ENCODE data around the gene PRKAG2. TPM values are rescaled to one million over a fixed set of nuclear protein-coding genes. Genes with fewer than 3 reads are reported as not detected.
A peak's percentile ranks its signal among the peaks of the same experiment; 100 is the strongest.

PRKAG2 gene
- total RNA-seq, 4 donors from 2014 or later: 8.9 to 35.1 (median 13.6) TPM

DNA sequence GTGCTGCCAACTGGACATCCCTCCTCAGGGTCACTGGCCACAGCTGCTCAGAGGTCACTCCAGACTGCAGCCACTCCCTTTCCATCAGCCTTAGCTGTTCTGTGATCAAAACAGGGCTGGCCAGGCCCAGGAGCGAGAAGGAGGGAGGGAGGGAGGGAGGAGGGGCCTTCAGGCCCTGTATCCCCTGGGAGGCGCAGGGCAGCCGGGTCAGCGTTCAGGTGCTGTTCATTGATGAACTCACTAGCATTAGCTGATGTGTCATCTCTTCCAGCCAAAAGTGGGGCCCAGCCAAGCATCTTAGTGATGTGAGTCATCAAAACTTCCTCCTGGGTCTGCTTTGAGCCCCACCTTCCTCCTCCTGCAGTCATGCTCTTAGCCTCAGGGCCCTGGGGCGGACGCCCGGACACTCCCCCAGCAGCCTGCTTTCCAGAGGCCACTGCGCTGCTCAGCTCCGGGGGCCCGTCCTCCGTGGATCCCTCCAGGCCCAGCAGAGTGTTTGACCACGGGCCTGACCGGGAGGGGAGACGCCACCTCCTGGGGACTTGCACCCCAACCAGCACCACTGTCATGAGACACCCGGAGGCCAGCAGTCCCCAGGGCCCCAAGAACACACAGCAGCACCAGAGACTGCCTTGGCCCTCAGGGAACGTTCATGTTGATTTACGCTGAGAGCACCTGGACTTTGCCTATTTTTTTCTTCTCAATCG lies 149.2 kb downstream of the PRKAG2 start:
- no peaks in the 10 kb centered on the region for H3K36me3 ChIP-seq
- 21 to 46% methylated on average over 3 to 10 of the region's 18 CpGs for WGBS, 2 donors
- H3K27me3 ChIP-seq: peaks cover 0 to 45% (median 0%) of the 10 kb centered on the region in 4 donors
- H3K4me3 ChIP-seq: no peak overlapping the region
- H3K4me1 ChIP-seq: peaks cover 17 to 36% (median 22%) of the 10 kb centered on the region in 3 donors
- H3K9me3 ChIP-seq: no peaks in the 10 kb centered on the region
- peak; percentile 27 for DNase-seq
- intact Hi-C loops (cut with DNase I): no loop called here
- H3K27ac ChIP-seq: peak overlapping the region in 3 of 4 donors; percentile 34 to 50 (median 40)
- no peak for TF ChIP-seq POLR2A (IDR thresholded peaks at IDR 0.05)
- TF ChIP-seq, protein P1, sequence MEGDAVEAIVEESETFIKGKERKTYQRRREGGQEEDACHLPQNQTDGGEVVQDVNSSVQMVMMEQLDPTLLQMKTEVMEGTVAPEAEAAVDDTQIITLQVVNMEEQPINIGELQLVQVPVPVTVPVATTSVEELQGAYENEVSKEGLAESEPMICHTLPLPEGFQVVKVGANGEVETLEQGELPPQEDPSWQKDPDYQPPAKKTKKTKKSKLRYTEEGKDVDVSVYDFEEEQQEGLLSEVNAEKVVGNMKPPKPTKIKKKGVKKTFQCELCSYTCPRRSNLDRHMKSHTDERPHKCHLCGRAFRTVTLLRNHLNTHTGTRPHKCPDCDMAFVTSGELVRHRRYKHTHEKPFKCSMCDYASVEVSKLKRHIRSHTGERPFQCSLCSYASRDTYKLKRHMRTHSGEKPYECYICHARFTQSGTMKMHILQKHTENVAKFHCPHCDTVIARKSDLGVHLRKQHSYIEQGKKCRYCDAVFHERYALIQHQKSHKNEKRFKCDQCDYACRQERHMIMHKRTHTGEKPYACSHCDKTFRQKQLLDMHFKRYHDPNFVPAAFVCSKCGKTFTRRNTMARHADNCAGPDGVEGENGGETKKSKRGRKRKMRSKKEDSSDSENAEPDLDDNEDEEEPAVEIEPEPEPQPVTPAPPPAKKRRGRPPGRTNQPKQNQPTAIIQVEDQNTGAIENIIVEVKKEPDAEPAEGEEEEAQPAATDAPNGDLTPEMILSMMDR (IDR thresholded peaks at IDR 0.05): no peak

DNA sequence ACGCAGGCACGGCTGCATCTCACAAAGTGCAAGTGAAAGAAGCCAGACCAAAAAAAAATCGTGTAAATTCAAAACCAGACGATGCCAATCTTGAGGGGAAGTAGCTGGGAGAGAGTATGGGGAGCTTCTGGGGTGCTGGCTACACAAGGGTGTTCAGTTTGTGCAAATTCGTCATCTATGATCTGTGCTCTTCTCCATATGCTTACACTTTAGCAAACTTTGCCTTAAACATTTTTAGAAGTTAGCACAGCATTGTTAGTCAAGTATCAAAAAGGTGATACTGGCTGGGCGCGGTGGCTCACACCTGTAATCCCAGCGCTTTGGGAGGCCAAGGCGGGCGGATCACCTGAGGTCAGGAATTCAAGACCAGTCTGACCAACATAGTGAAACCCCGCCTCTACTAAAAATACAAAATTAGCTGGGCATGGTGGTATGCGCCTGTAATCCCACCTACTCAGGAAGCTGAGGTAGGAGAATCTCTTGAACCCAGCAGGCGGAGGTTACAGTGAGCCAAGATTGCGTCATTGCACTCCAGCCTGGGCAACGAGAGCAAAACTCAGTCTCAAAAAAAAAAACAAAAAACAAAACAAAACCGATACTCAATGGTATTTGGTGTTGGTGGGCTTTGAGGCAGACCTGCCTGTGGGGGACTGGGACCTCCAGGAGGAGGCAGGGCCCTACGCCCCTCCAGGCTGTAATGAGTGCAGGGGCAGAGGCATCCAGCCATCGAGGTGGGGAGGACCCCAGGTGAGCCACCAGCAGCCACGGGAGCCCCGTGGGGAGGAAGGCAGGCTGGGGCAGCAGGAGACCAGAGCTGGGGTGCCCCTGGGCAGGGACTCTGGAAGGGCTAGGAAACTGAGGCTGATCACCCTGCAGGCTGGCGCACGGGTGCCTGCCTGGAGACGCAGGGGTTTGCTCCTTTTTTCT lies 150.0 kb downstream of the PRKAG2 start:
- H3K9me3 ChIP-seq: no peaks in the 10 kb centered on the region
- peaks cover 17 to 32% (median 22%) of the 10 kb centered on the region in 3 donors for H3K4me1 ChIP-seq
- WGBS, 2 donors: 73 to 75% methylated on average over 18 to 22 of the region's 23 CpGs
- H3K36me3 ChIP-seq: no peaks in the 10 kb centered on the region
- intact Hi-C loops (cut with DNase I): no loop called here
- no peak overlapping the region for H3K4me3 ChIP-seq
- DNase-seq: no peak
- TF ChIP-seq POLR2A (IDR thresholded peaks at IDR 0.05): no peak
- TF ChIP-seq, protein P1 (IDR thresholded peaks at IDR 0.05): no peak
- H3K27ac ChIP-seq: peak overlapping the region in 3 of 4 donors; percentile 21 to 50 (median 40)
- H3K27me3 ChIP-seq: peaks cover 0 to 36% (median 0%) of the 10 kb centered on the region in 4 donors

DNA sequence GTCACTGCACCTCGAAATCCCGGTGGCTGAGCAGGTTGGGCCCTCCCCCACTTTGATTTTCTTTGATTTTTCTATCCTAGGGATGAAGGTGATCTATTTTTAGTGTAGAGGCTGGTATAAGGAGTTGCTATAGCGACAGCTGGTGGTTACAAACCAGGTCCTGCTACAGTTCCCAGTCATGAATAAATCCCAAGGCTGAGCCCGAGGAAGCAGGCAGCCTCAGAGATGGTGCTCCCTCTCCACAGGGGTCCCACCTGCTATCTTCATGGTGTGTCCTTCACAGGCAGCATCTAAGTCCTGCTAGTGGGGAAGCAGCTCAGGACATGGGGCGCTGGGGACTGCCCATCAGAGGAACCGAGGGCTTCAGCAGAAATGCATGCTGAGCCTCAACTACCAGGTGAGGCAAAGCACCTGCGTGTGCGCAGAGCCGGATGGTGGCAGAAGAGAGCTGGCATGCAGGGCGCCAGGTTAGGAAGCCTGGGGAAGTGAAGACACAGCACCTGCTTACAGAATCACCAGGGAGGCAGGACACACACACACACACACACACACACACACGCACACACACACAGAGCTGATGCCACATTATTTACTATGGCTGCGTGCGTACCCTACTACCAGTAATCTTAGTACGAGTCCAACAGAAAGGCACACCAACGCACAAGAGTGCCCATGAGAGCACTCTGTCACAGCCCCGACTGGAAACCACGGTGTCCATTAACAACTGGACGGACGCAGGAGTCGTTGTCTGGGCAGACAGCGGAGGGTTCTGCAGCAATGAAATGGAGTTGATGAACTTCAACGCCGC lies 150.9 kb downstream of the PRKAG2 start:
- intact Hi-C loops (cut with DNase I): no loop called here
- H3K9me3 ChIP-seq: no peaks in the 10 kb centered on the region
- no peak for DNase-seq
- TF ChIP-seq POLR2A (IDR thresholded peaks at IDR 0.05): no peak
- TF ChIP-seq, protein P1 (IDR thresholded peaks at IDR 0.05): no peak
- 80 to 91% methylated on average over 12 to 18 of the region's 23 CpGs for WGBS, 2 donors
- H3K27ac ChIP-seq: no peak overlapping the region
- H3K4me3 ChIP-seq: no peak overlapping the region
- H3K27me3 ChIP-seq: peaks cover 0 to 33% (median 0%) of the 10 kb centered on the region in 4 donors
- H3K4me1 ChIP-seq: peaks cover 17 to 25% (median 19%) of the 10 kb centered on the region in 3 donors
- no peaks in the 10 kb centered on the region for H3K36me3 ChIP-seq

DNA sequence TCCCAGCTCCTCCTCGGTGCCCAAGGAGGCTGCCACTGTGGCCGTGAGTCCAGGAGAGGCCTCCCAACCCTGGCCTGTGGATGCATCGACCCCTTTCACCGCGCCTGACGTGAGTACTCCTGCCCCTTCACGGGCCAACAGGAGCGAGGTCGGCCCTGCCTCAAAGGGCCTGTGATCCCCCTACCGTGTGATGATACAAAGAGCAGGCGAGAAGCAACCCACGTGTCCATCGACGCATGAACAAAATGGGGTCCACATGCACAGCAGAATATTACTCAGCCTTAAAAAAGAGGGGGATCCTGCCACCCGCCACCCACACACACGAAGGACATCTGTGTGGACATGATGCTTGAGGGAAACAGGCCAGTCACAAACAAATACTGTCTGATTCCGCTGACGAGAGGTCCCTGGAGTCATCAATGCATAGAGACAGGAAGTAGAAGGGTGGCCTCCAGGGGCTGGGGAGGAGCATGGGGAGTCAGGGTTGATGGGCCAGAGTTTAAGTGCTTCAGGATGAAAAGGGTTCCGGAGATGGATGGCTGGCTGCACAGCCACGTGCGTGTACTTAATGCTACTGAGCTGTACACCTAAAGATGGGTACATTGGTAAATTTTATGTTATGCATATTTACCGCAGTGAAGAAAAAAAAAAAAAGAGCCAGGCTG lies 151.9 kb downstream of the PRKAG2 start:
- Histone ChIP-seq H3K4me1 (peaks cover 14 to 18% (median 14%) of the 10 kb centered on the region in 3 donors), H3K27me3 (peaks cover 0 to 28% (median 0%) of the 10 kb centered on the region in 4 donors), H3K27ac (no peak overlapping the region), H3K4me3 (no peak overlapping the region), H3K9me3 (no peaks in the 10 kb centered on the region), H3K36me3 (no peaks in the 10 kb centered on the region)
- WGBS, 2 donors: 79 to 96% methylated on average over 10 of the region's 22 CpGs
- TF ChIP-seq, protein P1 (IDR thresholded peaks at IDR 0.05): no peak
- no peak for TF ChIP-seq POLR2A (IDR thresholded peaks at IDR 0.05)
- intact Hi-C loops (cut with DNase I): no loop called here
- DNase-seq: no peak
